Panc1 (cell line): ENCODE measurements around the gene ZBTB46. TPM values are rescaled to one million over a fixed set of nuclear protein-coding genes. Genes with fewer than 3 reads are reported as not detected.

ENCODE experiments used
- ATAC-seq: fragments of 200-7000 bp; cut with Tn5 transposase; 2 replicates; pipeline ENCODE4 v1.9.1; 2020; ENCODE audit warnings: mild to moderate bottlenecking, moderate library complexity
- BruUV-seq: library from RNA; stranded (reverse); fragments of 400-500 nt; replicated peaks from 2 replicates; lab custom pipeline; 2021; lab: Mats Ljungman, UMichigan
- CTCF ChIA-PET: fragments of 300-600 bp; sonication (Branson Sonifier 250); formaldehyde crosslinking; loops from one replicate; lab custom pipeline; 2022; ENCODE audit warnings: antibody characterized with exemption; lab: Charles Lee
- POLR2A ChIA-PET: fragments of 300-600 bp; sonication (Branson Sonifier 250); formaldehyde crosslinking; loops from one replicate; lab custom pipeline; 2022; ENCODE audit warnings: antibody characterized with exemption; lab: Charles Lee
- DNase-seq: peaks from one replicate; pipeline ENCODE4 v3.0.0-alpha.2; 2010; ENCODE audit warnings: low read depth, low spot score
- H3K27ac ChIP-seq: 2 replicates; pipeline ENCODE4 v1.5.1; 2011; ENCODE audit warnings: mild to moderate bottlenecking, low read length, inconsistent platforms
- H3K27me3 ChIP-seq: fragments of 200-500 bp; sonication (Bioruptor generic); 2 replicates; pipeline ENCODE4 v1.6.0; 2014; ENCODE audit warnings: low read length, inconsistent platforms; ENCODE audit not compliant: control insufficient read depth, insufficient read depth
- H3K36me3 ChIP-seq: fragments of 200-500 bp; sonication (Bioruptor generic); 2 replicates; pipeline ENCODE4 v1.5.1; 2014; ENCODE audit warnings: inconsistent platforms, mild to moderate bottlenecking, low read length, moderate library complexity; ENCODE audit not compliant: control insufficient read depth, insufficient read depth
- H3K4me1 ChIP-seq: 2 replicates; pipeline ENCODE4 v1.5.1; 2011; ENCODE audit warnings: inconsistent platforms, mild to moderate bottlenecking, low read length, moderate library complexity; ENCODE audit not compliant: control insufficient read depth, insufficient read depth
- H3K4me3 ChIP-seq, 2 experiments: 2 replicates each; pipeline ENCODE4 v1.5.1; 2011 to 2012; ENCODE audit warnings: low read depth in 2 of 2, low read length in 2 of 2, mild to moderate bottlenecking in 2 of 2, inconsistent platforms in 1 of 2, moderate library complexity in 1 of 2
- H3K9me3 ChIP-seq: fragments of 200-500 bp; sonication (Bioruptor generic); 2 replicates; pipeline ENCODE4 v1.5.1; 2014; ENCODE audit warnings: low read depth, mild to moderate bottlenecking, inconsistent platforms, low read length, moderate library complexity; ENCODE audit not compliant: control insufficient read depth, insufficient read depth
- POLR2AphosphoS5 ChIP-seq: IDR thresholded peaks from 2 replicates; pipeline ENCODE4 v1.6.1; 2012; ENCODE audit warnings: mild to moderate bottlenecking, low read depth, low read length, moderate library complexity
- REST ChIP-seq, 2 experiments: IDR thresholded peaks; 2 replicates each; pipeline ENCODE4 v1.6.1; 2011 to 2012; ENCODE audit warnings: low read depth in 2 of 2, control low read depth in 1 of 2, low read length in 1 of 2, mild to moderate bottlenecking in 1 of 2, moderate library complexity in 1 of 2; ENCODE audit not compliant: insufficient read depth in 1 of 2
- SIN3A ChIP-seq: IDR thresholded peaks from 2 replicates; pipeline ENCODE4 v1.6.1; 2012; ENCODE audit warnings: low read depth, mild to moderate bottlenecking, low read length, moderate library complexity, borderline replicate concordance; ENCODE audit not compliant: insufficient read depth
- TCF7L2 ChIP-seq: IDR thresholded peaks from 2 replicates; pipeline ENCODE4 v1.6.1; 2011; ENCODE audit warnings: mild to moderate bottlenecking, low read depth, low read length, inconsistent platforms
- in situ Hi-C: cut with HindIII; loops from 2 replicates; pipeline ENCODE4 v1.10.0; 2016; ENCODE audit warnings: low sequenced_read_pairs, low pct_unique_long_range_greater_than_20kb
- intact Hi-C: fragments of 100-400 bp; cut with micrococcal nuclease; formaldehyde crosslinking; loops from one replicate; pipeline ENCODE4 v1.10.0; 2022; ENCODE audit not compliant: unreplicated experiment
- total RNA-seq: library from RNA; stranded (reverse); gene quantifications from one replicate; pipeline ENCODE4 v1.2.1, GENCODE V29; 2021; ENCODE audit not compliant: unreplicated experiment
- TF ChIP-seq, protein P1 (sequence below): fragments of 450-650 bp; IDR thresholded peaks from 2 replicates; pipeline ENCODE4 v1.5.1; 2017; ENCODE audit warnings: mild to moderate bottlenecking

The ZBTB46 gene
- total RNA-seq, 1 experiment from 2014 or later = 15.2 TPM

DNA sequence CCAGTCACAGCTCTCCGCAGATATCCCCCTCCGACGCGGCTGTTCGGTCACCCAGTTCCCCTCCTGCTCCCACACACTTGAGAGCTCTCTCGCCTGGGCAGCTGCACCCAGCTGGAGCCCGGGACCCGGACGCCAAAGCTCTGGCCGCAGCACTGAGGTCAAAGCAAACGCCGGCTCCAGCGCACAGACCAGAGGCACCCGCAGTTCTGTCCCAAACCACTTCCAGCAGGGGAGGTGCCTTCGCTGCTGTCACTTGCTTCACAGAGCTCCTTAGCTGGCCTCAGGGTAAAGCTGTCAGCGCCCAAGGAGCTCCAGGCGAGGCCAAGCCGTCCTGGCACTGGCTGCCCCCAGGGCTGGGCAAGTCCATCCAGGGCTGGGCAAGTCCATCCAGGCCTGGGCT lies 63.6 kb downstream of the ZBTB46 start:
- in situ Hi-C loops = no loop called here
- Histone ChIP-seq H3K36me3 (no peaks in the 10 kb centered on the region), H3K4me1 (no peaks in the 10 kb centered on the region), H3K9me3 (no peaks in the 10 kb centered on the region), H3K27me3 (no peaks in the 10 kb centered on the region), H3K27ac (no peak overlapping the region), H3K4me3 (no peak overlapping the region)
- BruUV-seq = no TSS peak
- ChIA-PET CTCF (no interaction called here), POLR2A (no interaction called here)
- TF ChIP-seq POLR2AphosphoS5 (no peak), TCF7L2 (no peak), REST (IDR thresholded peaks at IDR 0.05; ENCODE audit: insufficient read depth in 1 of 2, low read depth in 2 of 2, low read length in 1 of 2) (no peak), SIN3A (no peak)
- TF ChIP-seq, protein P1, sequence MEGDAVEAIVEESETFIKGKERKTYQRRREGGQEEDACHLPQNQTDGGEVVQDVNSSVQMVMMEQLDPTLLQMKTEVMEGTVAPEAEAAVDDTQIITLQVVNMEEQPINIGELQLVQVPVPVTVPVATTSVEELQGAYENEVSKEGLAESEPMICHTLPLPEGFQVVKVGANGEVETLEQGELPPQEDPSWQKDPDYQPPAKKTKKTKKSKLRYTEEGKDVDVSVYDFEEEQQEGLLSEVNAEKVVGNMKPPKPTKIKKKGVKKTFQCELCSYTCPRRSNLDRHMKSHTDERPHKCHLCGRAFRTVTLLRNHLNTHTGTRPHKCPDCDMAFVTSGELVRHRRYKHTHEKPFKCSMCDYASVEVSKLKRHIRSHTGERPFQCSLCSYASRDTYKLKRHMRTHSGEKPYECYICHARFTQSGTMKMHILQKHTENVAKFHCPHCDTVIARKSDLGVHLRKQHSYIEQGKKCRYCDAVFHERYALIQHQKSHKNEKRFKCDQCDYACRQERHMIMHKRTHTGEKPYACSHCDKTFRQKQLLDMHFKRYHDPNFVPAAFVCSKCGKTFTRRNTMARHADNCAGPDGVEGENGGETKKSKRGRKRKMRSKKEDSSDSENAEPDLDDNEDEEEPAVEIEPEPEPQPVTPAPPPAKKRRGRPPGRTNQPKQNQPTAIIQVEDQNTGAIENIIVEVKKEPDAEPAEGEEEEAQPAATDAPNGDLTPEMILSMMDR = no peak
- no peak for DNase-seq
- intact Hi-C loops = no loop called here
- ATAC-seq = no peak

- ChIA-PET POLR2A (no interaction called here), CTCF (interaction anchor here (0.6 to 0.7 kb wide), 2 partner anchors 29 to 44 kb away, joined by 4 to 9 read pairs; no protein-coding TSS in a partner anchor)
- in situ Hi-C loops = no loop called here
- DNase-seq (no peak), ATAC-seq (no peak)
- Histone ChIP-seq H3K4me3 (no peak overlapping the region), H3K27me3 (no peaks in the 10 kb centered on the region), H3K27ac (no peak overlapping the region), H3K36me3 (no peaks in the 10 kb centered on the region), H3K9me3 (no peaks in the 10 kb centered on the region), H3K4me1 (no peaks in the 10 kb centered on the region)
- intact Hi-C loops = no loop called here
- no TSS peak for BruUV-seq
- TF ChIP-seq POLR2AphosphoS5 (no peak), SIN3A (no peak), REST (IDR thresholded peaks at IDR 0.05; ENCODE audit: insufficient read depth in 1 of 2, low read depth in 2 of 2, low read length in 1 of 2) (no peak), TCF7L2 (no peak)
- TF ChIP-seq, protein P1 = no peak
Measured at GRCh38 chr20:63766695-63767426, 64.2 kb downstream of the ZBTB46 start.
